ENCODE results near the gene MED26. TPM values are rescaled to one million over a fixed set of nuclear protein-coding genes. Genes with fewer than 3 reads are reported as not detected.

The MED26 gene
- total RNA-seq, 1 donor from 2014 or later = 7.0 TPM

GRCh38 chr19:16623576-16623975, 4.4 kb downstream of the MED26 start:
- Histone ChIP-seq H3K4me3 (ENCODE audit: low read depth, low read length) (no peak overlapping the region), H3K36me3 (ENCODE audit: control insufficient read depth, insufficient read depth, low read length) (no peaks in the 10 kb centered on the region), H3K27me3 (ENCODE audit: control insufficient read depth, insufficient read depth, low read length) (no peaks in the 10 kb centered on the region)
- TF ChIP-seq, protein P1, sequence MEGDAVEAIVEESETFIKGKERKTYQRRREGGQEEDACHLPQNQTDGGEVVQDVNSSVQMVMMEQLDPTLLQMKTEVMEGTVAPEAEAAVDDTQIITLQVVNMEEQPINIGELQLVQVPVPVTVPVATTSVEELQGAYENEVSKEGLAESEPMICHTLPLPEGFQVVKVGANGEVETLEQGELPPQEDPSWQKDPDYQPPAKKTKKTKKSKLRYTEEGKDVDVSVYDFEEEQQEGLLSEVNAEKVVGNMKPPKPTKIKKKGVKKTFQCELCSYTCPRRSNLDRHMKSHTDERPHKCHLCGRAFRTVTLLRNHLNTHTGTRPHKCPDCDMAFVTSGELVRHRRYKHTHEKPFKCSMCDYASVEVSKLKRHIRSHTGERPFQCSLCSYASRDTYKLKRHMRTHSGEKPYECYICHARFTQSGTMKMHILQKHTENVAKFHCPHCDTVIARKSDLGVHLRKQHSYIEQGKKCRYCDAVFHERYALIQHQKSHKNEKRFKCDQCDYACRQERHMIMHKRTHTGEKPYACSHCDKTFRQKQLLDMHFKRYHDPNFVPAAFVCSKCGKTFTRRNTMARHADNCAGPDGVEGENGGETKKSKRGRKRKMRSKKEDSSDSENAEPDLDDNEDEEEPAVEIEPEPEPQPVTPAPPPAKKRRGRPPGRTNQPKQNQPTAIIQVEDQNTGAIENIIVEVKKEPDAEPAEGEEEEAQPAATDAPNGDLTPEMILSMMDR (IDR thresholded peaks at IDR 0.05; ENCODE audit: insufficient read depth, low read length, poor library complexity, severe bottlenecking) = no peak
- DNase-seq (ENCODE audit: low read depth) = no peak

DNA sequence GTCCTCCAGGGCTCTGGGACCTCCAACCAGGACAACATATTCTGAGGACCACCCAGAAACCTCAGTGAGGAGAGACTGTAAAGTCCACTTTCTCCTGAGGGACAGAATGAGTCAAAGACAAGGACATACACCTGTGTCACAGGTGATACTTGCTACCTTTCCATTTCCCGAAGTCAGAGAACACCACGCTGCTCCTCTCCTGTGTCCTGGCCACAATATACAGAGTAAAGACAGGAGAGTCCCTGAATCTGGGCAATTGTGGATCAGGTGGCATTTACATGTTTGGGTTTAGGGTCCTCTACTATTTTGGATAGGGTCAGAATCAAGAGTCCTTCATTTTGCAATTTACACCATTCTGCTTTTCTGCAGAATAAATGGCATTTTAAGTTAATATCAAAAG, 4.9 kb downstream of the MED26 start:
- Histone ChIP-seq H3K4me3 (ENCODE audit: low read depth, low read length) (no peak overlapping the region), H3K27me3 (ENCODE audit: control insufficient read depth, insufficient read depth, low read length) (no peaks in the 10 kb centered on the region), H3K36me3 (ENCODE audit: control insufficient read depth, insufficient read depth, low read length) (no peaks in the 10 kb centered on the region)
- no peak for DNase-seq (ENCODE audit: low read depth)
- TF ChIP-seq, protein P1 (IDR thresholded peaks at IDR 0.05; ENCODE audit: insufficient read depth, low read length, poor library complexity, severe bottlenecking) = no peak

DNA sequence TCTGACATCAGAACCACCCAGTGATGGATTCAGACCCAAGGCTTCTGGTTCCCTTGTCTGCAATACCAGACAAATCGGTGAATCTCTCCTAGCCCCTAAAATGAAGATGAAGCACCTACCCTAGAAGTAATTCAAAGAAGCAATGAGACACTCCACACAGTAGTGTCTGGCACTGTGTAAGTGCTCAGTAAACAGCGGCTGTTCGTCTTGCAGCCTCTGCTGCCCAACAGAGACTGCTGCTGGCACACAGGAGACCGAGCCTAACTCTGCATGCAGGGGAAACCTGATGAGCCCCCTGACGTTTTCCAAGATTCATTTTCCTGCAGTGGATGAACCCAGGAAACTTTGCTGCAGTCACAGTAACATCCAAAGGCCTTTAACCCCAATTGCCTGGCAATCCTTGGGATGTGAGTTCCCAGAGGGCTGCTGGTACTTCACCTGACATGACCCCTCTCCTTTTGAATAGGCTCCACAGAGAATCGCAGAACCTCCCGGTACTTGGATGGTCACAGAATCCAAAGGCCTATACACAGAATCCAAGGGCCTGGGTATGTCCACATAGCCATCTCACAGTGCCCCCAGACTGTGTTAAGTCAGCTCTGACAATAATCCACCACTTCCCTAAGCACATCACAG, 6.7 kb downstream of the MED26 start:
- TF ChIP-seq, protein P1 (IDR thresholded peaks at IDR 0.05; ENCODE audit: insufficient read depth, low read length, poor library complexity, severe bottlenecking) = no peak
- no peak overlapping the region for H3K4me3 ChIP-seq (ENCODE audit: low read depth, low read length)
- no peaks in the 10 kb centered on the region for H3K27me3 ChIP-seq (ENCODE audit: control insufficient read depth, insufficient read depth, low read length)
- H3K36me3 ChIP-seq (ENCODE audit: control insufficient read depth, insufficient read depth, low read length) = no peaks in the 10 kb centered on the region
- DNase-seq (ENCODE audit: low read depth) = no peak

GRCh38 chr19:16620584-16620983, 7.4 kb downstream of the MED26 start:
- DNase-seq (ENCODE audit: low read depth) = no peak
- no peaks in the 10 kb centered on the region for H3K36me3 ChIP-seq (ENCODE audit: control insufficient read depth, insufficient read depth, low read length)
- TF ChIP-seq, protein P1 (IDR thresholded peaks at IDR 0.05; ENCODE audit: insufficient read depth, low read length, poor library complexity, severe bottlenecking) = no peak
- H3K4me3 ChIP-seq (ENCODE audit: low read depth, low read length) = no peak overlapping the region
- H3K27me3 ChIP-seq (ENCODE audit: control insufficient read depth, insufficient read depth, low read length) = no peaks in the 10 kb centered on the region

GRCh38 chr19:16620018-16620417, 8.0 kb downstream of the MED26 start:
- H3K36me3 ChIP-seq (ENCODE audit: control insufficient read depth, insufficient read depth, low read length) = no peaks in the 10 kb centered on the region
- no peak overlapping the region for H3K4me3 ChIP-seq (ENCODE audit: low read depth, low read length)
- H3K27me3 ChIP-seq (ENCODE audit: control insufficient read depth, insufficient read depth, low read length) = no peaks in the 10 kb centered on the region
- TF ChIP-seq, protein P1 (IDR thresholded peaks at IDR 0.05; ENCODE audit: insufficient read depth, low read length, poor library complexity, severe bottlenecking) = no peak
- DNase-seq (ENCODE audit: low read depth) = no peak

DNA sequence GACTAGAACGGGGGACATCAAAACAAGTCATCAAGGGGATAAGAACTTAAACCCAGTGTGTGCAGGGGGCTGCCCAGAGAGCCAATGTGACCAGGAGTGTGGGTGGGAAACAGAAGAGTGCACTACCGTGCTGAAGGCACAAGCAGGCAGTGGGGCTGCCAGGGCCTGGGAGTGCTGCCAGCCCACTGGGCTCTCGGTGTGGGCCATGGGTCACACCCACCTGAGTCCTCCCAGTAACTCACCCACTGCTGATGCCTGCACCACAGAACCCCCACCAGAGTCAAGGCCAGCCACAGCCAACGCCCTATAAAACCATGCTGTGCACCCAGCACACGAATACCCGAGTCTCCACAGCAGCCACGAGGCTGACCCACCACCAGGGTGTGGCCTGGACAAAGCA, 8.5 kb downstream of the MED26 start:
- DNase-seq (ENCODE audit: low read depth) = no peak

More for the DNA sequence above, 8.5 kb downstream of the MED26 start:
- Histone ChIP-seq H3K4me3 (ENCODE audit: low read depth, low read length) (no peak overlapping the region), H3K27me3 (ENCODE audit: control insufficient read depth, insufficient read depth, low read length) (no peaks in the 10 kb centered on the region), H3K36me3 (ENCODE audit: control insufficient read depth, insufficient read depth, low read length) (no peaks in the 10 kb centered on the region)
- TF ChIP-seq, protein P1 (IDR thresholded peaks at IDR 0.05; ENCODE audit: insufficient read depth, low read length, poor library complexity, severe bottlenecking) = no peak

All from kidney epithelial cell (primary cell).